HG03097 (cell line): ENCODE measurements around the gene SGK2.

Experiments used
- ATAC-seq: cut with Tn5 transposase; IDR thresholded peaks from one replicate; pipeline ENCODE4 v1.9.1; 2021; ENCODE audit not compliant: unreplicated experiment, low FRiP score

Gene SGK2

DNA sequence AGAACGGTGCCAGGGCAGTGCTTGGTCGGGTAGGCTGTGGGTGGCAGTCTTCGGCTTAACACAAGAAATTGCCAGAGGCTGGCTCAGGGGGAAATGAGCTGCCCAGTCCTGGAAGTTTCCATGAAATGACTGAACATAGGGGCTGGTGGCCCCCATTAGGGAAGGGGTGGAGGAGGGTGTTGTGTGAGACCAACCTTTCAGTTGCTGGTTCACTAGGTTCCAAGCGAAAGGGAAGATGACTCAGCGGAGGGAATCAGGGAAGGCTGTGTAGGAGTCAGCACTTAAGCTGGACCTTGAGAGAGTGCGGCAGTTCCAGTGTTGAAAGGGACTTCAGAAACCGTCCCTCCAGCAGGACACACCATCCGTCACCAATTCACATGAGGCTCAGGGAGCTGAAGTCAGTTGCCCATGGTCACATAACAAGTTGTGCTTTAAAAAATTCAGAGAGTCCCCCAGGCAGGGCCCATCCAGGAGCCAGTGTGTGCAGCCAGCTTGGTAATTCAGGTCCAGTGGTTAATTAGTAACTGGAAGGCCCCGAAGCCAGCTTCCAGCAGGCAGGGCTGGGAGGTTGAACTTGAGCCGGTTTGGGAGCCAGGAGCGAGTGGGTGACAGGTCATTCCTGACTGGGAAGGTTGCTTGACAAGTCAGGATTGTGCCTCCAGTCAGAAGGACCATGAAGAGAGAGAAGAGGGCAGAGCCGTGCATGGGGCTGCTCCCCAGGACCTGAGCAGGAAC is at the start of gene SGK2:
Gene SGK2, plus strand, starts transcription at position 616 of the 735 bp plus-strand sequence. CDS start 7,469 bp downstream, outside the sequence.
- no peak for ATAC-seq

DNA sequence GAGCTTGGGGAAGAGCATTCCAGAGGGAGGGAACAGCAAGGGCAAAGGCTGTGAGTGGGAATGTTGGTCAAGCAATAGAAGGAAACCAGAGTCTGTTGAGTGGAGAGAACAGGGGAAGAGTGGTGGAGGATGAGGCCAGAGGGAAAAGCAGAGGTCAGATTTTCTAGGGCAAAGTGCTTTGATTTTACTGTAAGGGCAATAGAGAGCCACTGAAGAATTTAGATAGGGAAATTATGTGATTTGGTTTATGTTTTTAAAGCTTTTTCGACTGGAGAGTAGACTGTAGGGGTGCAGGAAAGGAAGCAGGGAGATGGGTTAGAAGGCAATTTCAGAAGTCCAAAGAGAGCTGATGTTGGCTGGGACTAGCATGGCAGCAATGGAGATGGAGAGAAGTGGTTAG is 46.9 kb upstream of the SGK2 start:
- ATAC-seq: no peak

DNA sequence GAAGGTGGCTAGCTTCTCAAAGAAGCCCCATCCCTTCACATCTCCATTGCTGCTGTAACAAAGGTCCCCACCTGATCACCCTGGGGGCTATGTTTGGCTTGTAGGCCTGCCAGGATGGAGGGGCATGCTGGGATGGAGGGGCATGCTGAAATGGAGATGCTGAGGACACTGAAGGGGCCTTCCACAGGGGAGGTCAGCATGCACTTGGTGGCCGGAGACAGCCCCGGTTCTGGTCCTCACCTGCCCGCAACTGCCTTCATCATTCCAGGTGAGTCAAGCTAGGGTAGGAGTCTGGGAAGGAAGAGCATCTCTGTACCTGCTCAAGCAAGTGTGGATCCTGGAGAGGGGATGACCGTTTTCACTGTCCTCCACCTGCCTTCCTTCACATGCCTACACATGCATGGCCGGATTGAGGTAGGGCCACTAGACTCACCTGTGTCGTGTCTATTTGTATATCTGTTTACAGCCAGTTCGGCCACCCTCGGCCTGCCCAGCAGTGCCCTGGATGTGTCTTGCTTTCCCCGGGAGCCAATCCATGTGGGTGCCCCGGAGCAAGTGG is 45.4 kb upstream of the SGK2 start:
- ATAC-seq: no peak

DNA sequence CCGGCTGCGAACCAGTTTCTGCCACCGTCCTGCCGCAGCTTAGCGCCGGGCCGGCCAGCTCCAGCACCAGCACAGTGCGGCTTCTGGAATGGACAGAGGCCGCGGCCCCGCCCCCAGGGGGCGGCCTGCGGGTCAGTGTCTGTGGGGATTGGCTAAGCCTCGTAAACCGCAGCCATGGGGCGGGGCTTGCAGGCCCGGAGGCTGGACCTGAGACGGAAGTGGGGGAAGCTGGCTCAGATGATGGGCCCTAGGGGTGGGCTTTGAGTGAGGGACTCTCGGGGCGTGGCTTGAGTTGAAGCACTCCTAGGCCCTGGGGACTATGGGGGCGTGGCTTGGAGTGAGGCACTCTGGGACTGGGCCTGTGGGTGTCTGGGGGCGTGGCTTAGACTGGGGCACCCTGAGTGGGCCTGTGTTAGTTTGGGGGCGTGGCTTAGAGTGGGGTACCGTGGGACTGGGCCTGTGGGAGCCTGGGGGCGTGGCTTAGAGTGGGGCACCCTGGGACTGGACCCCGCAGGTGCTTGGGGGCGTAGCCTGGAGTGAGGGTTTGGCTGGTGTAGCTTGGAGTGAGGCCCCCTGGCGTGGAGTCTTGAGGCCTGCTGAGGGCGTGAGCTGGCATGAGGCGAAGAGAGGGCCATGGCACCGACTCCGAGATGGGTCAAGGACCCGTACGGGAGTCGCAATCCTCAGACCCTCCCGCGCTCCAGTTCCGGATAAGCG is 44.7 kb upstream of the SGK2 start:
- peak; percentile 84 for ATAC-seq

DNA sequence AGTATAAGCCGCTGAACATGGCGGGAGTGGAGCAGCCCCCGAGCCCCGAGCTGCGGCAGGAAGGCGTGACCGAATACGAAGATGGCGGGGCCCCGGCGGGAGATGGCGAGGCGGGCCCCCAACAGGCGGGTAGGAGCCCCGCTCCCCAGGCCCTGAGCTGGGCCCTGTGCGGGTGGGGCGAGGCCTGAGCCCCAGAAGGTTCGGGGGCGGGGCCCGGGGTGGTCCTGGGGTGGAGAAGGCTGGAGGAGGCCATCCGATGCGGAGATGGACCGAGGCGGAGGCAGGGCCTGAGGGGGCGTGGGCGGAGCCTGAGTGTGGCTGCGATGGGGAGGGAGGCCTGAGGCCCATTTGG is 44.2 kb upstream of the SGK2 start:
- peak; percentile 16 for ATAC-seq

DNA sequence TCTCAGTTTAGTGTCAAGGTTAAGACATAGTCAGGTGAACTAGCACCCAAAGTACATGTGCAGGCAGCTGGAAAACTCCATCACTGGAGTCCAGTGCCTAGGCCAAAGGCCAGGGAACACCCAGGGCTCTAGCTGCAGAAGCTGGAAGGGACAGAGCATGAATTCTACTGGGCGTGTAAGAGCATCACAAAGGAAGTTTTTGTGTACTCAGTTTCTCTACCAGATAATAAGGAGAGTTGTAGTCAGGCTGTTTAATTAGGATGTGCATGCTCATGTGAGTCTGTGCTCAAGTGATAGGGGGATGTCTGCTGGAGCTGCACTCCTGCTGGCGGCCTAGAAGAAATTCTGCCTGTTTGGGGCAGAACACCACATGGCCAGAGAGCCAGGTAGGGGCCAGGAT is 43.2 kb upstream of the SGK2 start:
- no peak for ATAC-seq

DNA sequence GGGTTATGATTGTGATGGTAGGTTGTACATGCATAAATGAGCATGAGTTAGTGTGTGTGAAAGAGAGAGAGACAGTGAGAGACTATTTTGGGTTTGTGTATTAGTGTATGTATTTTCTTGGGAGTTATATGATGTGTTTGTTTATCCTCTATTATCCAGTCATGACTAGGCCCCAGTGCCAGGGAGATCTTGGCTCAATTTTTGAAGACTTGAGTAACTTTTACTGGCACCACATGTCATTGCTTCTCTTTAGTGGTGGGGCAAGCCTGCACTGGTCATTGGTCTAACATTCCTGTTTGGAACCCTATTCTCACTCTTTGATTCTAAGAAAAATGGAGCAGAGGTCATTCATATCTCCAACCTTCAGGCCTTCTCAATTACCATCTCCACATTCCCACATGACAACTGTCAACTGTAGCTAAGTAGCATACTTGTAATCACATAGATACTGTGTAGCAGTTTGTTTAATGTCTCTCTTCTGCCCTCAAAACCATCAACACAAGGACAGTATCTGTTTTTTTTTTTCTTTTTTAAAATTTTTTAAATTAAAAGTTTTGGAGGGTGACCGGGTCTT is 42.5 kb upstream of the SGK2 start:
- ATAC-seq: no peak

DNA sequence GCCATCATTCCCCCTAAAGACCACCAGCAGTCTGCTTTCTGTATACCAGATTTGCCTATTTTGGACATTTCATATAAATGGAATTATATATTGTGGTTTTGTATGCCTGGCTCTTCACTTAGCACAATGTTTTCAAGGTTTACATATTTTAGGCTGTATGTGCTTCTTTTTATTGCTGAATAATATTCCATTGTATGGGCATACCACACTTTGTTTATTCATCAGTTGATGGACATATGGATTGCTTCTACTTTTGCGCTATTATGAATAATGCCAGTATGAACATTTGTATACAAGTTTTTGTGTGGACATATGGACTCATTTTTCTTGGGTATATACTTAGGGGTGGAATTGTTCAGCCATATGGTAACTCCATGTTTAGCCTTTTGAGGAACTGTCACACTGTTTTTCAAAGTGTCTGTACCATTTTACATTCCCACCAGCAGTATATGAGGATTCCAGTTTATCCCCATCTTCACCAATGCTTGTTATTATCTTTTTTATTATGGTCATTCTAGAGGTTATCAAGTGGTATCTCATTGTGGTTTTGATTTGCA is 38.7 kb upstream of the SGK2 start:
- ATAC-seq: no peak

DNA sequence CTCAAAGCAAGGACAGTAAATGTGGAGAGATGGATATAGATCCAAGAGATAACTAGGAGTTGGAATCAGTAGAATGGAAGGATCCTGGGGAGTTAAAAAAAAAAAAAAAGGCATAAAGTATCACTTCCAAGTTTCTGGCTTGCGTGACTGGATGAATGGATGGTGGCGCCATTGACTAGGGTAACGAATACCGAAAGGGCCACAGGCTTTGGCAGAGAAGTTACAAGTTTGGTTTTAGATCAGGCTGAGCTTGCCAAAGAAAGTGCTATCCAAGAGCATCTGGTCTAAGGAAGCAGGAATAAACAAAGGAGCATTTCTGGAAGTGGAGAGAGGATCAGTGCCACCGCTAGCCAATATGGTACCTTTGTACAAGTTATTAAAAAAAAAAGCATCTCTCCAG is 33.8 kb upstream of the SGK2 start:
- ATAC-seq: no peak

DNA sequence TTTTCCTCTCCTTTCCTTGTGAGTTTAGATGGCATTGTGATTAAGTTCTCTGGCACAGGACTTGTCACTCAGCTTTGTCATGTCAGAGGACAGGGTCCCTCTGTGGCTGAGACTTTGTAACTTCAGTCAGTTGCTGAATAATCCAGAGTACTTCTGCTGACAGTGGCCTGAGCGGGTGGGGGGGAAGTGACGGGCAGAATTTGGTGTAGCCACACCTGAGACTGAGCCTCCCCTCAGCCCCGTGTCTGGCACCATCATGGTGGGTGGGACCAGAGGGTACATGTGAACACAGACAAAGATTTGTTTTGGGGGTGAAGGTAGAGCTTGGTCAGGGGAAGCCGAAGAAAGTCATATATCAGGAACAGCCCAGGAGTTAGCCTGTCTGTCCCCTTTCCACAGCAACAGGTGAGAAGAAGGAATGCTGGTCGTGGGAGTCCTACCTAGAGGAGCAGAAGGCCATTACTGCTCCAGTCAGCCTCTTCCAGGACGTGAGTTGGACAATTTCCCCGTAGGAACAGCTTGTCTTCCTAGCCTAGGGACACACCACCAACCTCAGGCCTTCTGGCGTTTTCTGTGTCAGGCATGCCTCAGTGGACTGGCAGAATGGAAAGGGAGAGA is 30.5 kb upstream of the SGK2 start:
- ATAC-seq: no peak

DNA sequence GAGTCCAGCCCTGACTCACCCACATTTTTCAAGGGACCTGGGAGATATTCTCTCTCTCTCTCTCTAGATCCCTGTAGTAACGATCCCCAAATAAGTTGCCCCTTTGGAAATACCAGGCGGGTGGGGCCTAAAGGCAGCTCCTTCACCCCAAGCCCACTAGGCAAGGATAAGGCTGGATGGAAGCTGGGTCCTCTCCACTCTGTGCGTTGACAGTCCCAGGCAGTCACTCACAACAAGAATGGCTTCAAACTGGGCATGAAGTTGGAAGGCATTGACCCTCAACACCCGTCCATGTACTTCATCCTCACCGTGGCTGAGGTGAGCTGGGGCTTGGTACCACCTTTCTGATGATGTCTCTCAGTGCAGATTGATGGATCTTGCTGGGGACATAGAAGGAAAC is 29.8 kb upstream of the SGK2 start:
- no peak for ATAC-seq

DNA sequence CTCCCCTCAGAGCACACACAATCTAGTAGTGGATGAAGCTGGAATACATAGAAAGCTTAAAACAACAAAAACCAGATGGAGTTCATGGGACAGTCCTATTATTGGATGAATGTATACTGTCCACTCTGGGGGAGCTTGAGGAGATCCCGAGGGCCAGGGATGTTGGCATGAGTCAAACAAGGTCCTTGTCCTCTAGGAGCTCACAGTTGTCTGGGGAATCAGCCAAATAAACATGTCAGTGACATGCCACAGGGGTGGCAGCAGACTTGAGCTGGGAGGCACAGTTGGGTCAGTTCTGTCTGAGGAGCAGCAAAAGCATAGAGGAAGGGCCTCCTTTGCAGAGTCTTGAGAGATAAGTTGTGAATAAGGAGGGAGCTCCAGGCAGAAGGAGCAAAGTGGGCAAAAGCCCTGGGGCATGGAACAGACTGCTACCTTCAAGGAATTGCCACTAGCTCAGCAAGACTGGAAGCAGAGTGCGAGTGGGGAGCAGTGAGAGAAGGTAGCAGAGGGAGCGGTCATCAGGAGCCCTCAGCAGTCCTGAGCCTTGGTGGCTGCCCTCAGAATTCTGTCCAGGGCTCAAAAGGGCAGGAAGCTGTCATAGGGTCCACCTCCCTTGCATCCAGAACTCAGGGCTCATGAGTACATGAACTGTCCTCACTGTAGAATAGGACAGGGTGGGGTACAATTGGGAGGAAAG is 29.2 kb upstream of the SGK2 start:
- no peak for ATAC-seq

DNA sequence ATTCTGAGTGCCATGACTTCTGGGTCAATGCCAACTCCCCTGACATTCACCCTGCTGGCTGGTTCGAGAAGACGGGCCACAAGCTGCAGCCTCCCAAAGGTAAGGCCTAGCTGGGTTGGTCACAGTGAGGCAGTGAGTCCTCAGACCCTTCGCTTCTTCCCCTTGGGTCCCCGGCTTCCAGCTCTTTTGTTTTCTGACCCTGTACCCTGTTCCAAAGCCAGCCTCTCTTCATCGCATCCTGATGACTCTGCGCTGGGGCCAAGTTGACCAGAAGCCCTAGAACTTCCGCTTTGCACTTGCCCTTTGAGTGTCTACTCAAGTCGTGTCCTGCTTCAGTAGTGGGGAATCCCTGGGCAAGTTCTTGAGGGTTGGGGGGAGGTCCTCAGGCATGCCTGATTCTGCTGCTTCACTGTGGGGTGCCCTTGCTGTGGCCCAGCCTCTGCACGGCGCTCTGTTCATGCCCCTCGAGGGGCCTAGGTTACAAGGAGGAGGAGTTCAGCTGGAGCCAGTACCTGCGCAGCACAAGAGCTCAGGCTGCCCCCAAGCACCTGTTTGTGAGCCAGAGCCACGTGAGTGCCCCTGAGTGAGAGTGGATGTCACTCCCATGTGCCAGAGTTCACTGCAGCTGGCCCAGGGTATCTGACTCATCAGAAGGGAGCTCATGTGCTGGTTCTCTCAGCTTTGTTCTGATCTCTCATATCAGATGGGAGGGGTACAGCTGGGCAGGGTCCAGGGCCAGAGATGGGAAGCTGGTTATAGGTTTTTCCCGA is 28.3 kb upstream of the SGK2 start:
- no peak for ATAC-seq

DNA sequence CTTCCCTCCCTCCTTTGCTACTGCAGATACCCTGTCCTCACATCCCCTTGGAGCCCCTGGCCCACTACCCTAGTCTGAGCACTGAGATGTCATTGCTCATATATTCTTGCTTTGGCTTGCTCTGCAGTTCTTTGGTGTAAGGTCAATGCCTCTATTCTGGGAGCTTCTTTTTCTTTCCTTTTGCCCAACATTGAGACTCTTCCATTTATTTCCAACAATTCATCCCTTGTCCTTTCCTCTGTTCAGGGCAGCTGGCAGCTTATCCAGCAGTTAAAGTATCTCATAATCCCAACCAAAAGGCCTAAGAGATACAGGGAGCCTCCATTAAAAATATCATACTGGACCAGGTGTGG is 27.8 kb upstream of the SGK2 start:
- no peak for ATAC-seq

DNA sequence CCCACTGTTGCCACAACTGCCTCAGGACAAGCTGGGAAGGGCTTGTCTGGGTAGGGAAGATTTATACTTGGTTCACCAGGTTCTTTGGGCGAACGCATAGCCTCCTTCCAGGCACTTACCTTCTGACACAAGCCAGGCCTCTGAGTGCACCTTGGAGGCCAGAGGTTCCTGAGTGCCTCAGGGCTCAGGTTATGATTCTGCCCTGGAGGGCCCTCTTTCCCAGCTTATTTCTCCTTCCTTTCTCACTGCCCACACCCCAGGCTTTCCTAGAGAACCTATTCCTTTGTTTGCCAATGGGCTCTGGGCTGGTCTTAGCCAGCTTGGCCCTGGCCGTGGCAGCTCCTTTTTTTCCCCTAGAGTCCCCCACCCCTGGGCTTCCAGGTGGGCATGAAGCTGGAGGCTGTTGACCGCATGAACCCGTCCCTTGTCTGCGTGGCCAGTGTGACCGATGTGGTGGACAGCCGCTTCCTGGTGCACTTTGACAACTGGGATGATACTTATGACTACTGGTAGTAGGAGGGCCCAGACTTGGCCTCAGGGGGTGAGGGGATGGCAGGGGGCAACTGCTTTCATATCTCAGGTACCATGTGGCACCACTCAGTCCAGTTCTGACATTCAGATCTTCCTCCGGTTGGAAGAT is 26.3 kb upstream of the SGK2 start:
- ATAC-seq: no peak

DNA sequence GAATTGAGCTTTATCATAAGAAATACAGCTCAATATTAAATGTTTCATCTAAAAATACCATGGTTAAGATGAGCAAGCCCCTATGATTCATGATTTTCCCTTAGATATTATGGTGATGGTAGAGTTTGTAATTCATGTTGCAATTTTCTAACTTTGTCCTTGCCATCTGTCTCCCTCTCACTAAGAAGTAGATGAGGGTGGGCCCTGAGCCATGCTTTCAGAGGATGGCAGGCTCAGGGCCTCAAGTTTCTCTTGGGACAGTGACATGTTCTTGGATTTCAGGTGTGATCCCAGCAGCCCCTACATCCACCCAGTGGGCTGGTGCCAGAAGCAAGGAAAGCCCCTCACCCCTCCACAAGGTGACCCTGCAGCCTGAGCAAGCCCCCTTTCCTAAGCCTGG is 25.8 kb upstream of the SGK2 start:
- no peak for ATAC-seq

DNA sequence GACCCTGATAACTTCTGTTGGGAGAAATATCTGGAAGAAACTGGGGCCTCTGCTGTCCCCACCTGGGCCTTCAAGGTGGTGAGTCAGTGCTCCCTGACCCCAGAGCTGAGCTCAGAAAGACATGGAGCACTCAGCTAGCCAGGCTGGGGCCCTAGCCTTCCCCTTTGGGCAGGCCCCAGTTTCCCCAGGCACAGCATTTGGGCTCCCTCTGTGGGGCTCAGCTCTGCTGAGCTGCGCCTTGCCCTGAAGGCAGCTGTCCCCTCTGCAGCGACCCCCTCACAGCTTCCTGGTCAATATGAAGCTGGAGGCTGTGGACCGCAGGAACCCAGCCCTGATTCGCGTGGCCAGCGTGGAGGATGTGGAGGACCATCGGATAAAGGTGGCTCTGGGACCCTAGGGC is 24.8 kb upstream of the SGK2 start:
- ATAC-seq: no peak

DNA sequence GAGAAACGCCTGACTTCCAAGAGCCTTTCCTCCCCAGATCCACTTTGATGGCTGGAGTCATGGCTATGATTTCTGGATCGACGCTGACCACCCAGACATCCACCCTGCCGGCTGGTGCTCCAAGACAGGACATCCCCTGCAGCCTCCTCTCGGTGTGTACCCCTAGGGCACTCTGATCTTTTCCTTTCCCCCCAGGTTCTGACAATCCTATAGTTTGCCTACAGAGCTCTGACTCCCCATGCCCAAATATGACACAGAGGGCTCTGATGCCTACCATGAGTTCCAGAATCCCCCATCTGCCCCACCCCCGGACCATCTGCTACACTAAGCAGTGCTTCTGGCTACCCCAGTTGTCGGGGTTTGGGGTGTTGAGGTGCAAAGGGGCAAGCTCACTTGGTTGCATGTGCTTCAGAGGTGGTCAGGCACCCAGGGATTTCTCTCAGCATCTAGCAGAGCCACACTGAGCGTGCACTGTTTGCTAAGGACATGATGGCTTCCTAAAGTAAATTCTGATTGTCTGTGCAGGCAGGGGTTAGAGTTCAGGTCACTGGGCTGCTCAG is 24.0 kb upstream of the SGK2 start:
- no peak for ATAC-seq
